Measurements from ENCODE around the gene TH.

TH gene

DNA sequence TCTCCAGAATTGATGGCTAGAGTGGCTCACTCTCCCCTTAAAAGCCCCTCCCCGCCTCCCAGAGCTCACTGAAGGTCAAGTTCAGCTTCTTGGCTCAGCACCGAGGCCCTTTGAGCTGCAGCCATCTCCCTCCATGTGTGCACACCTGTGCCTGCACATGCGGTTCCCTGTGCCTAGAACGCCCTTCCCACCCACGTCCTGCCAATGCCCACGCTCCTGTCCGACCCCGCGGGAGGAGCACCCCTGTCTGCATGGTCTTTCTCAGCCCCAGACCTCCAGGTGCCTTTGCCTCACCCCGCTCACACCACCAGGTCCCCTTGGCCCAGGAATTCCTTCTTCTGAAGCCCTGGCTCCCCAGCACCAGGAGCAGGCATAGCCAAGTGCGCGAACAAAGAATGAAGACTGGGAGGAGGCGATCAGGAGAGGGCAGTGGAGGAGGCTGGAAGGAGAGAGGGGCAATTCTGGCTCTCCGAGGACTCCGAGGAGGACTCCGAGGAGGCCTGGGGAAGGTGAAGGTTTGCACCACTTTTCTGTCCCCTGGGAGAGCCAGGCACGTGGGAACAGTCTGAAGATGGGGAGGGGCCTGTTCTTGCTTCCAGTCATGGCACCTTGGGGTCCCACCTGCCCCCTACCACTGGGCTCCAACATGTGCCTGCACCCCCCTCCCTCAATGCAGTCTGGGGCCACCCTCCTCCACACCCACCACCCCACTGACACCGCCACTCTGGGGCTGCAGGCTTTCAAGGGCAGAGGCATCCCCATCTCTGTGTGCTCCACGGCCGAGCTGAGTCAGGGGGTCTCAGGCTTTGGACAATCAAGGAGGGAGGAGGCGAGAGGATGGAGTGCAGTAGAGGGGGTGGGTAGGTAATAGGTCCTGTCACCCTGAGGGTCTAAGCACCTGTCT lies 50.1 kb downstream of the TH start:
- Histone ChIP-seq H3K27ac (ENCODE audit: insufficient read depth, low read length, poor library complexity, severe bottlenecking) (no peak overlapping the region), H3K4me3 (ENCODE audit: insufficient read depth, low read depth, low read length, poor library complexity, severe bottlenecking) (no peak overlapping the region), H3K36me3 (ENCODE audit: control insufficient read depth, insufficient read depth, low read length) (no peaks in the 10 kb centered on the region), H3K4me1 (ENCODE audit: control insufficient read depth, insufficient read depth, low read length, poor library complexity, severe bottlenecking) (no peaks in the 10 kb centered on the region), H3K9me3 (ENCODE audit: control insufficient read depth, low read length) (no peaks in the 10 kb centered on the region), H3K27me3 (replicated peaks; ENCODE audit: control insufficient read depth, insufficient read depth, low read length, poor library complexity, severe bottlenecking) (peaks cover 8% of the 10 kb centered on the region)
- no peak for DNase-seq

DNA sequence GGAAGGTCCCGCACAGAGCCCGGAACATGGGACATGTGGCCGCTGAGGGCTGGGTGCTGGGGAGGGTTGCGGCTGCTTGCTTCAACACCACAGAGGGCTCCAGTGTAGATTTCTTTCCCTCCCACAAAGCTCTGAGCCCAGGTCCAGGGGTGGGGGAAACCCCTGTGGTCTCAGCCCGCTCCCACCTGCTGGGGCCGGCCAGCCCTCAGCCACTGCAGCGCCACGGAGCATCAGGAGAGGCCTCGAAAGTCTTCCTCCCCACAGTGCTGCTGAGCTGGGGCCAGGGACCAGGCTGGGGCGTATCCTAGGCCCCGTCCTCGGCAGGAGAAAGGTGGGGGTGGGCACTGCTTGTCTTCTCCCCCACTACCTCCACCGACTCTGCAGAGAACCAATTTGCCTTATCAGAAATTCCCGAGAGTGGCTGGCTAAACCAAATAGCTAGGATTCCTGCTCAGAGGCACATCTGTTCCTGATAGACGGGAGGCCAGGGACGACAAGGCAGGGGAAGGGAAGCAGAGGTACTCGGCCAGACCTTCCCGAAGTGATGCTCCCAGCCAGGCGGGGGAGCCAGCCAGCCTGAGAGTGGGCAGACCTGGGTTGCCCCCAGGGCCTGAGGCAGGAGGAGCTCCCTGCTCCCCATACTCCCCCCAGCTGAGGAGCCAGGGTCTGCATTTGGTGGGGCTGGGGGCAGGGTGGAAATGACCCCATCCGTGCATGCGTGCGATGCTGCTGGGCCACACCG lies 51.1 kb downstream of the TH start:
- H3K36me3 ChIP-seq (ENCODE audit: control insufficient read depth, insufficient read depth, low read length): no peaks in the 10 kb centered on the region
- H3K9me3 ChIP-seq (ENCODE audit: control insufficient read depth, low read length): no peaks in the 10 kb centered on the region
- peaks cover 8% of the 10 kb centered on the region for H3K27me3 ChIP-seq (replicated peaks; ENCODE audit: control insufficient read depth, insufficient read depth, low read length, poor library complexity, severe bottlenecking)
- no peak for DNase-seq
- H3K4me3 ChIP-seq (ENCODE audit: insufficient read depth, low read depth, low read length, poor library complexity, severe bottlenecking): no peak overlapping the region
- H3K27ac ChIP-seq (ENCODE audit: insufficient read depth, low read length, poor library complexity, severe bottlenecking): no peak overlapping the region
- H3K4me1 ChIP-seq (ENCODE audit: control insufficient read depth, insufficient read depth, low read length, poor library complexity, severe bottlenecking): no peaks in the 10 kb centered on the region

- no peak for DNase-seq
- no peaks in the 10 kb centered on the region for H3K9me3 ChIP-seq (ENCODE audit: control insufficient read depth, low read length)
- no peak overlapping the region for H3K4me3 ChIP-seq (ENCODE audit: insufficient read depth, low read depth, low read length, poor library complexity, severe bottlenecking)
- H3K27ac ChIP-seq (ENCODE audit: insufficient read depth, low read length, poor library complexity, severe bottlenecking): no peak overlapping the region
- no peaks in the 10 kb centered on the region for H3K4me1 ChIP-seq (ENCODE audit: control insufficient read depth, insufficient read depth, low read length, poor library complexity, severe bottlenecking)
- no peaks in the 10 kb centered on the region for H3K36me3 ChIP-seq (ENCODE audit: control insufficient read depth, insufficient read depth, low read length)
- peaks cover 8% of the 10 kb centered on the region for H3K27me3 ChIP-seq (replicated peaks; ENCODE audit: control insufficient read depth, insufficient read depth, low read length, poor library complexity, severe bottlenecking)
Measured at GRCh38 chr11:2118677-2119076, 52.9 kb downstream of the TH start.

- no peaks in the 10 kb centered on the region for H3K36me3 ChIP-seq (ENCODE audit: control insufficient read depth, insufficient read depth, low read length)
- H3K27ac ChIP-seq (ENCODE audit: insufficient read depth, low read length, poor library complexity, severe bottlenecking): no peak overlapping the region
- H3K9me3 ChIP-seq (ENCODE audit: control insufficient read depth, low read length): no peaks in the 10 kb centered on the region
- H3K27me3 ChIP-seq (replicated peaks; ENCODE audit: control insufficient read depth, insufficient read depth, low read length, poor library complexity, severe bottlenecking): peaks cover 3% of the 10 kb centered on the region
- no peaks in the 10 kb centered on the region for H3K4me1 ChIP-seq (ENCODE audit: control insufficient read depth, insufficient read depth, low read length, poor library complexity, severe bottlenecking)
- DNase-seq: no peak
- no peak overlapping the region for H3K4me3 ChIP-seq (ENCODE audit: insufficient read depth, low read depth, low read length, poor library complexity, severe bottlenecking)
Measured at GRCh38 chr11:2116680-2117079, 54.9 kb downstream of the TH start.

DNA sequence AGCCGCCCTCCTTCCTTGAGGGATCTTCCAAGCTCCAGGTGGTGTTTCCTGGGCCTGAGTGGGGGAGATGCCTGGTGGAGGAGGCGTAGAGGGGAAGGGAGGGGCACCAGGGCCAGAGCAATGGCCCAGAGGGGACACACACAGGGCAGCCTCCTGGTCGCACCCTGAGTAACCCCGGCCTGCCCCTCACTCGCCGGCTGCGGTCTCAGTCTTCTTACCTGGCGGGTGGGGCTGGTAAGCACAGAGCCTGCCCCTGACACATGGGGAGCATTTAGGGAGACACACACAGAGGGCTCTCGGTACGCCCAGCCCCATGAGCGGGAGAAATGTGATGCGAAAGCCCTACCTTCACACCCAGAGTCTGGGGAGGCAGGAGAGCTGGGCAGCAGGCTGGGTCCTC lies 56.3 kb downstream of the TH start:
- no peak overlapping the region for H3K27ac ChIP-seq (ENCODE audit: insufficient read depth, low read length, poor library complexity, severe bottlenecking)
- no peak for DNase-seq
- H3K4me1 ChIP-seq (ENCODE audit: control insufficient read depth, insufficient read depth, low read length, poor library complexity, severe bottlenecking): no peaks in the 10 kb centered on the region
- no peaks in the 10 kb centered on the region for H3K9me3 ChIP-seq (ENCODE audit: control insufficient read depth, low read length)
- no peak overlapping the region for H3K4me3 ChIP-seq (ENCODE audit: insufficient read depth, low read depth, low read length, poor library complexity, severe bottlenecking)
- no peaks in the 10 kb centered on the region for H3K36me3 ChIP-seq (ENCODE audit: control insufficient read depth, insufficient read depth, low read length)
- H3K27me3 ChIP-seq (replicated peaks; ENCODE audit: control insufficient read depth, insufficient read depth, low read length, poor library complexity, severe bottlenecking): no peaks in the 10 kb centered on the region

- H3K9me3 ChIP-seq (ENCODE audit: control insufficient read depth, low read length): no peaks in the 10 kb centered on the region
- H3K4me3 ChIP-seq (ENCODE audit: insufficient read depth, low read depth, low read length, poor library complexity, severe bottlenecking): no peak overlapping the region
- no peak overlapping the region for H3K27ac ChIP-seq (ENCODE audit: insufficient read depth, low read length, poor library complexity, severe bottlenecking)
- no peaks in the 10 kb centered on the region for H3K27me3 ChIP-seq (replicated peaks; ENCODE audit: control insufficient read depth, insufficient read depth, low read length, poor library complexity, severe bottlenecking)
- no peaks in the 10 kb centered on the region for H3K4me1 ChIP-seq (ENCODE audit: control insufficient read depth, insufficient read depth, low read length, poor library complexity, severe bottlenecking)
- no peak for DNase-seq
- H3K36me3 ChIP-seq (ENCODE audit: control insufficient read depth, insufficient read depth, low read length): no peaks in the 10 kb centered on the region
Measured at GRCh38 chr11:2114430-2115241, 57.0 kb downstream of the TH start.

Data from effector memory CD4-positive, alpha-beta T cell (primary cell).